Caco-2 (cell line): Measurements from ENCODE around the gene SCAP. TPM values are rescaled to one million over a fixed set of nuclear protein-coding genes. Genes with fewer than 3 reads are reported as not detected.
A peak's percentile ranks its signal among the peaks of the same experiment; 100 is the strongest.

Experiments
- BruUV-seq: library from RNA; stranded (reverse); fragments of 400-500 nt; replicated peaks from 2 replicates; lab custom pipeline; 2021; lab: Mats Ljungman, UMichigan
- CTCF ChIA-PET: fragments of 300-600 bp; sonication (Branson Sonifier 250); formaldehyde crosslinking; loops from one replicate; lab custom pipeline; 2022; ENCODE audit warnings: antibody characterized with exemption; lab: Charles Lee
- POLR2A ChIA-PET: fragments of 300-600 bp; sonication (Branson Sonifier 250); formaldehyde crosslinking; loops from one replicate; lab custom pipeline; 2022; ENCODE audit warnings: antibody characterized with exemption; lab: Charles Lee
- DNase-seq, 2 experiments: peaks; one replicate each; pipeline versions ENCODE4 v3.0.0 to v3.0.0-alpha.2; 2020 to 2022
- H3K27me3 ChIP-seq: replicated peaks from 2 replicates; pipeline ENCODE4 v1.6.0; 2011; ENCODE audit warnings: low read length; ENCODE audit not compliant: control insufficient read depth, insufficient read depth
- H3K36me3 ChIP-seq: 2 replicates; pipeline ENCODE4 v1.5.1; 2011; ENCODE audit warnings: low read length; ENCODE audit not compliant: control insufficient read depth, insufficient read depth
- H3K4me1 ChIP-seq: fragments of 250-450 bp; sonication (Bioruptor Pico); 2 replicates; pipeline ENCODE4 v1.5.1; 2020; ENCODE audit warnings: mild to moderate bottlenecking
- H3K4me3 ChIP-seq: 2 replicates; pipeline ENCODE4 v1.5.1; 2011; ENCODE audit warnings: low read depth, mild to moderate bottlenecking, control low read depth, low read length
- H3K9me3 ChIP-seq: fragments of 250-450 bp; sonication (Bioruptor Pico); 2 replicates; pipeline ENCODE4 v1.5.1; 2020; ENCODE audit warnings: mild to moderate bottlenecking, moderate library complexity
- H3K27ac Mint-ChIP-seq: one replicate; pipeline ENCODE4 v1.8.0; 2022; ENCODE audit warnings: mixed read lengths; ENCODE audit not compliant: unreplicated experiment
- H3K27me3 Mint-ChIP-seq: one replicate; pipeline ENCODE4 v1.8.0; 2022; ENCODE audit warnings: mixed read lengths; ENCODE audit not compliant: insufficient read depth, unreplicated experiment
- H3K36me3 Mint-ChIP-seq: one replicate; pipeline ENCODE4 v1.8.0; 2022; ENCODE audit warnings: mild to moderate bottlenecking, mixed read lengths; ENCODE audit not compliant: insufficient read depth, unreplicated experiment
- H3K4me1 Mint-ChIP-seq: one replicate; pipeline ENCODE4 v1.8.0; 2022; ENCODE audit warnings: low read depth, mixed read lengths; ENCODE audit not compliant: unreplicated experiment
- H3K4me3 Mint-ChIP-seq: one replicate; pipeline ENCODE4 v1.8.0; 2022; ENCODE audit warnings: mild to moderate bottlenecking, moderate library complexity, mixed read lengths; ENCODE audit not compliant: unreplicated experiment
- H3K9me3 Mint-ChIP-seq: one replicate; pipeline ENCODE4 v1.8.0; 2022; ENCODE audit warnings: mixed read lengths; ENCODE audit not compliant: unreplicated experiment
- CTCF ChIP-seq, 2 experiments: fragments of 200-600 bp in 1 of 2; IDR thresholded peaks; 1 replicate in 1 of 2; 2 replicates in 1 of 2; pipeline versions ENCODE4 v1.5.1 to v1.8.0; 2011 to 2022; ENCODE audit warnings: antibody characterized with exemption in 1 of 2, control low read depth in 1 of 2, inconsistent platforms in 1 of 2, low read depth in 1 of 2, low read length in 1 of 2, mild to moderate bottlenecking in 1 of 2, moderate library complexity in 1 of 2; ENCODE audit not compliant: insufficient read depth in 1 of 2, severe bottlenecking in 1 of 2, unreplicated experiment in 1 of 2
- intact Hi-C: fragments of 100-400 bp; cut with micrococcal nuclease; formaldehyde crosslinking; loops from one replicate; pipeline ENCODE4 v1.10.0; 2022; ENCODE audit not compliant: unreplicated experiment
- total RNA-seq: library from RNA; stranded (reverse); gene quantifications from 2 replicates; pipeline ENCODE4 v1.2.3, GENCODE V29; 2022

SCAP gene
- total RNA-seq, 1 experiment from 2014 or later: 115 TPM

GRCh38 chr3:47433796-47434195, 41.9 kb downstream of the SCAP start:
- no peaks in the 10 kb centered on the region for H3K27me3 Mint-ChIP-seq
- peak in 1 of 2 experiments; percentile 54 for DNase-seq
- H3K4me3 Mint-ChIP-seq: peak overlapping the region; percentile 18
- no TSS peak for BruUV-seq
- no peaks in the 10 kb centered on the region for H3K27me3 ChIP-seq
- no peaks in the 10 kb centered on the region; the same call in 1 of the 2 replicates for H3K9me3 ChIP-seq
- CTCF ChIA-PET: interaction anchor here (1.0 to 2.9 kb wide), 2 partner anchors 12 to 42 kb away, joined by 3 to 13 read pairs; partner anchors contain the start of gene SCAP
- intact Hi-C loops: loop anchor here (1.0 kb wide), 1 partner anchor 9 kb away; no protein-coding TSS in a partner anchor
- peaks cover 32% of the 10 kb centered on the region for H3K4me1 Mint-ChIP-seq
- H3K9me3 Mint-ChIP-seq: no peaks in the 10 kb centered on the region
- peaks cover 4% of the 10 kb centered on the region for H3K36me3 ChIP-seq
- H3K4me3 ChIP-seq: no peak overlapping the region
- peak overlapping the region; percentile 22 for H3K27ac Mint-ChIP-seq
- H3K4me1 ChIP-seq: peaks cover 30% of the 10 kb centered on the region
- POLR2A ChIA-PET: interaction anchor here (0.5 kb wide), 1 partner anchor 1235 kb away, joined by 3 read pairs; no protein-coding TSS in a partner anchor
- H3K36me3 Mint-ChIP-seq: peaks cover 55% of the 10 kb centered on the region
- no peak for TF ChIP-seq CTCF (IDR thresholded peaks at IDR 0.05; ENCODE audit: insufficient read depth in 1 of 2, low read depth in 1 of 2, low read length in 1 of 2, severe bottlenecking in 1 of 2, unreplicated experiment in 1 of 2)

- peaks cover 32% of the 10 kb centered on the region for H3K4me1 Mint-ChIP-seq
- no TSS peak for BruUV-seq
- H3K4me3 Mint-ChIP-seq: no peak overlapping the region
- H3K36me3 ChIP-seq: peaks cover 6% of the 10 kb centered on the region
- ChIA-PET POLR2A (no interaction called here), CTCF (interaction anchor here (2.9 kb wide), 1 partner anchor 11 kb away, joined by 13 read pairs; no protein-coding TSS in a partner anchor)
- intact Hi-C loops: no loop called here
- no peaks in the 10 kb centered on the region for H3K27me3 ChIP-seq
- H3K4me3 ChIP-seq: no peak overlapping the region
- no peak overlapping the region for H3K27ac Mint-ChIP-seq
- DNase-seq: no peak
- TF ChIP-seq CTCF (IDR thresholded peaks at IDR 0.05; ENCODE audit: insufficient read depth in 1 of 2, low read depth in 1 of 2, low read length in 1 of 2, severe bottlenecking in 1 of 2, unreplicated experiment in 1 of 2): no peak
- peaks cover 30% of the 10 kb centered on the region for H3K4me1 ChIP-seq
- H3K36me3 Mint-ChIP-seq: peaks cover 50% of the 10 kb centered on the region
- no peaks in the 10 kb centered on the region for H3K9me3 Mint-ChIP-seq
- no peaks in the 10 kb centered on the region for H3K27me3 Mint-ChIP-seq
- H3K9me3 ChIP-seq: no peaks in the 10 kb centered on the region; the same call in 1 of the 2 replicates
Measured at GRCh38 chr3:47432673-47433072, 43.1 kb downstream of the SCAP start.

GRCh38 chr3:47431225-47431624, 44.5 kb downstream of the SCAP start:
- Mint-ChIP-seq H3K4me3 (no peak overlapping the region), H3K27ac (no peak overlapping the region), H3K4me1 (peaks cover 32% of the 10 kb centered on the region), H3K36me3 (peaks cover 50% of the 10 kb centered on the region), H3K9me3 (no peaks in the 10 kb centered on the region), H3K27me3 (no peaks in the 10 kb centered on the region)
- peaks cover 8% of the 10 kb centered on the region for H3K36me3 ChIP-seq
- H3K4me1 ChIP-seq: peaks cover 30% of the 10 kb centered on the region
- ChIA-PET CTCF (no interaction called here), POLR2A (no interaction called here)
- no peak for DNase-seq
- intact Hi-C loops: no loop called here
- no peak overlapping the region for H3K4me3 ChIP-seq
- TF ChIP-seq CTCF (IDR thresholded peaks at IDR 0.05; ENCODE audit: insufficient read depth in 1 of 2, low read depth in 1 of 2, low read length in 1 of 2, severe bottlenecking in 1 of 2, unreplicated experiment in 1 of 2): no peak
- BruUV-seq: no TSS peak
- H3K9me3 ChIP-seq: no peaks in the 10 kb centered on the region; the same call in 1 of the 2 replicates
- no peaks in the 10 kb centered on the region for H3K27me3 ChIP-seq
